HG02678 (cell line): ENCODE results near the gene PNP.

Source experiments
- ATAC-seq: cut with Tn5 transposase; IDR thresholded peaks from one replicate; pipeline ENCODE4 v1.9.1; 2021; ENCODE audit warnings: mild to moderate bottlenecking, moderate library complexity; ENCODE audit not compliant: unreplicated experiment

The PNP gene

GRCh38 chr14:20454516-20455354 is 14.5 kb upstream of the PNP start, which contains the start of the genes APEX1 and OSGEP:
Gene APEX1 (plus strand): TSS chr14:20455226. CDS start chr14:20455646, 420 bp downstream.
Gene OSGEP (minus strand): TSS chr14:20454812. CDS start chr14:20454683, 129 bp downstream.
- peak; percentile 89 for ATAC-seq

DNA sequence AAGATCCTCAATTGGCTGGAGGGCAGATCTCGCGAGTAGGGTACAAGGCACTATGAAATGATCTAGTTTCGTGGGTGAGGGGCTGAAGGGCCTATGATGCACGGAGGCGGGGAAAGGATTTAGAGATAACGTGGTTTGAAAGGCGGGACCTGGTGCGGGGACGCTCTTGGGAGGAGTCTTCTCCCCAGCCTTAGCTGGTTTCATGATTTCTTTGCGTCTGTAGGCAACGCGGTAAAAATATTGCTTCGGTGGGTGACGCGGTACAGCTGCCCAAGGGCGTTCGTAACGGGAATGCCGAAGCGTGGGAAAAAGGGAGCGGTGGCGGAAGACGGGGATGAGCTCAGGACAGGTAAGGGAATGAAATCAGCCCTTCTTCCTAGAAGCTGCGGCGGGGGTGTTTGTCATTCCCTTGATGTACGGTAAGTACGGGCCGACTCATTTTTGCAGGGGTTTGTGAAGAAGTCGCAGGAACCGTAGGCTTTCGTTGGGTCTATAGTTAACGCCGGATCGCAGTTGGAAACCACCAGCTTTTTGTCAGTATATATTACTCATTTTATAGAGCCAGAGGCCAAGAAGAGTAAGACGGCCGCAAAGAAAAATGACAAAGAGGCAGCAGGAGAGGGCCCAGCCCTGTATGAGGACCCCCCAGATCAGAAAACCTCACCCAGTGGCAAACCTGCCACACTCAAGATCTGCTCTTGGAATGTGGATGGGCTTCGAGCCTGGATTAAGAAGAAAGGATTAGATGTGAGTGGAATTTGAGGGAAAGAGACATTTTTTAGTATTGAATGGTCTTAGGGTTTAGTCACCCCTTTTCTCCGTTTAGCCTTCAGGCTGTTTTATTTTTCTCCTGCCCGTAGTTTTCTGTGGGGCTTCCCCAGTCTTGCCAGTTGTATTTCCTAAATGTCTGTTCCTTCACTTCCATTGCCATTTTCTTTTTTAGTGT is 13.6 kb upstream of the PNP start:
- ATAC-seq: peak; percentile 52

- no peak for ATAC-seq
Observed at GRCh38 chr14:20456971-20457370, 12.2 kb upstream of the PNP start.

GRCh38 chr14:20458031-20458789 is 11.0 kb upstream of the PNP start:
- no peak for ATAC-seq

GRCh38 chr14:20460458-20461224 is 8.6 kb upstream of the PNP start:
- peak; percentile 11 for ATAC-seq

DNA sequence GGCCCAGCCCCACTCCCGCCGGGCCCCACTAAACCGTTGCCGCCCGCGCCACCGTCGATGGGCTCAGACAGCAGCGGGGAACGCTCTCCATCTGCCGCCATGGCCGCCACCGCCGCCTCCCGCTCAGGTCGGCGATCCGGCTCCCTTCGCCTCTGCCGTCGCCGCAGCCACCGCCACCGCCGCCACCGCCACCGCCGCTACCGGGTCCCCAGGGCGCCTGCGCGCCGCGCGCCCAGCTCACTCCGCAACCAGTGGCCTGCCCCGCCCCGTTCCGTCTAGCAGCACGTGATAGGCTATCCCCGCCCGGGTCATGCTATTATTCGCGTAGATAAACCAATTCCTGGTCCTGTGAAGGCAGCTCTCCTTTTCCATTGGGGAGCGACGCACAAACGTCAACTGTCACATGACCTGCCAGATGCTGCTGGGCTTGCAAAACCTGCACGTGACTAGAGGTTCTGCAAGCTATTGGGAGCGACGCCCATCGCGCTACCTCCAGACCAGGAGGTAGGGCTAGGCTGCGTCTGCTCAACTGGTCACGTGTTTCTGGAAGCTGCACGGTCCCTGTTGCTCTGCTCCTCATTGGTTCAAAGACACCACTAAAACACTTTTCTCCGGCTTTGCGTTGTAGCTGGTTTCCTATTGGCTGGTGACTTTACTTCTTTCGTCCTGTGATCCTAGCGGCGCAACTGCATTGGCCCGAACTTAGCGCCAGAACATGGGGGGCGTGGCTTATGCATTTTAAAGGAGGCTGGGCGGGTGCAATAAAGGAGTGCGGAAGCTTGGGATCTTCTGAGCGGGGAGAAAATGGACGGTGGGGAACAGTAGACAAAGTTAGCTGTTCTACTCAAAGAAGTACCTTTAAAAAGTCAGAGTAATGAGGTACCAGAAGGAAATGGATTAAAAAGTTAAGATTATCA is 7.7 kb upstream of the PNP start, which contains the start of gene PIP4P1:
PIP4P1 (minus strand) TSS at position 210 of the 917 bp plus-strand sequence; CDS start at position 101, 109 bp downstream.
- ATAC-seq: peak; percentile 92

DNA sequence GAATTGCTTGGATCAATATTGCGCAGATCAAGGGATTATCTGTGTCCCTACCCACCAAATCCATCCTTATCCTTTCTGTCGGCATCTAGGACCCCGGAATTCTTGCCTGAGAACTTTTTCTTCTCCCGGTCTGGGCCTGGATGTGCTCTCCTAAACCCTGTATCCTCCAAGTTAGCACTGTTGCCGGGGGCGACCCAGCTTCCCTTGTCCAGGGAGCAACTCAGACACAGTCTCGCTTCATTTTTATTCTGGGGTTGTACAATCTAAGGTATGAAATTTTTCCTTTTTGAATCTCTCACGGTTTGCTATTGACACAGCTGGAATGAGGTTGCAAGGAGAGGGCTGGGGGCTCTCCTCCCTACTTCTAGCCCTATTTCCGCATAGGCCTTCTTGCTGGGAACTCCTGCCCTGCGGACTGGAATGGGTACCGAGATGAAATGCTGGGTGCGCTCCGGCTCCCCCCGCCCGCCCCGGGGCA is 403 bp upstream of the PNP start:
- no peak for ATAC-seq

DNA sequence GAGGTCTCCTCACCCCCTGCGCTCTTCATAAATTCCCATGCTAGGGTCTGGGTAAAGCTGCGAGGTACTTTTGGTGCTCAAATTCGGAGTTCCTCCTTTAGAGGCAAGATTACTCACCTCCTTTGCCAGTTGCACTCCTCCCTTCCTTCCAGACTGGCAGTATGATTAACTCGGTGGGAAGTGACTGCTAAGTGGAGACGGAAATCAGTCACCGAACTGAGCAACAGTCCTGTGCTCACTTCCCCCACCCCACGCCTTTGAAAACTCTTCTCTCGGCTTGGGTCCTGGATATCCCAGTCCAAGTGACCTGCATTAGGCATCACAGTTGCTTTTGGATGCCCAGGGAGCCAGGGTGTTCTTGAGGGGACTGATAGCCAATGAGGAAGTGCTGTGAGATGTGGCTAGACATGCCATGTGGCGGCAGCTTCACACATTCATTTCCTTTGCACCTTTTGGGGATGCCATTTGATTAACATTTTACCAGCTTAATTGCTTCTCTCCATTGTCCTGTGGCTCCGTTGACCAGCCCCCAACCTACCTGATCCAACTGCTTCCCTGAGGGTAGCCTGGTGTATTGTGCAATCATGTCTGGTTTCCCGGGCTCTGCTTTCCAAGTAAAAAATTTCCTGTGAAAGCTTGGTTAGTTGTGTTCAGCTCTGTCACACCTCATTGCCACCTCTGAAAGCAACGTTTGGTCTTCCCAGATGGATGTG is 840 bp downstream of the PNP start:
- peak; percentile 35 for ATAC-seq

- no peak for ATAC-seq
Observed at GRCh38 chr14:20470603-20470901, 1.3 kb downstream of the PNP start.

DNA sequence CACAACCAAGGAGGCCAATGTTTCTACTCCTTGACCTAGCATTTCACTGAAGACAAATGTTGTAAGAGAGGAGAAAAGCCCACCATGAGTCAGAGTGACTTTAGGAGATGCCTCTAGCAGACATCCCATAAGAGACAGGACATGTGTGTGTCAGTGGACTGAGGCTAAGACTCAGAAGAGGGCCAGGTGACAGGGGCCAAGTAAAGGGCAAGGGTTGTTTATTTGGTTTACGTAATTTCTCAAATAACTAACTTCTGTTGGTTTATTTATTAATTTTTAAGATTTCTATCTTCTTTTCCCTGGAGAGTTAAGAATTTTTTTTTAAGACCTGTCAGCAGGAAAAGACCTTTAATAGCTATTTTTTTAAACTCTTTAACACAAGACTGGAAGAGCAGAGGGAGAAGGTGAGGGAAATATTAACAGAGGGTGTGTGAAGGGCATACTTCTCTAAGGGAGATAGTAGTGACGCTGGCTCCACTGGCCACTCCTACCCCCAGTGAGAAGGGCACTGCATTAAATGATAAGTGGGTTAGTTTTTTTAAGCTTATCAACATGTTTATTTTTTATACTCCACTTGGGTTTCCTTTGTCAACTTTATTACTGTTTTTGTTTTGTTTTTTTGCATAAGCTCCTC is 3.4 kb downstream of the PNP start:
- no peak for ATAC-seq

- no peak for ATAC-seq
Observed at GRCh38 chr14:20476776-20477175, 7.6 kb downstream of the PNP start.

DNA sequence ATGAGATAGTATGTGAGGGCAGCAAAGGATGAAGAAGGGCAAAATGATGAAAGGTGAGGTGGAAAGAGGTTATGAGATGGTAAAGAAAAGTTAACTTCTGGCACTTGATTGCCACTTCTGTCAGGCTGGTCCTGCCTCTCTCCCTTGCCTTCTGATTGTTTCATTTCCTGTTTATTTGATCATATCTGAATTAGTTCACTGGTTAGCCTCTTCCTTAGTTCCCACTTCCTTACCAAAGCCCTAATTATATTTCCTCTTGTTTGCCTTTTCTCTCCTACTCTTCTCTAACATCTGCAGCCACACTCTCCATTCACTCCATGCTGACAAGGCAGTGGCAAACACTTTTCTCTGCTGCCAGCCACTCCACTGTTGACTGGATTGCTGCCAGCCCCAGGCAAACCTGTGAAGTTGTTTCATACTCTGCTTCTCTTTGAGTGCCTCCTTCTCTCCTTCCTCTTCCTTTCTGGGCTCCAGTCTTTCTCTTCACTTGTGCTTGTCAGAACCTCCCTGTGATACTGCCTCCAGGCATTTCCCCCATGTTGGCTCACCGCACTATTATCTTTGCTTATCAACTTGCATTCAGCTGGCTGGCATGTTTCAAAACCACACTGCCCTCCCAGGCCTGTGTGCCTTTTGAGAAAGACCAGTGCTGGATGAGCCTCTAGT is 8.1 kb downstream of the PNP start:
- ATAC-seq: no peak

- ATAC-seq: no peak
Observed at GRCh38 chr14:20478894-20479293, 9.7 kb downstream of the PNP start.

DNA sequence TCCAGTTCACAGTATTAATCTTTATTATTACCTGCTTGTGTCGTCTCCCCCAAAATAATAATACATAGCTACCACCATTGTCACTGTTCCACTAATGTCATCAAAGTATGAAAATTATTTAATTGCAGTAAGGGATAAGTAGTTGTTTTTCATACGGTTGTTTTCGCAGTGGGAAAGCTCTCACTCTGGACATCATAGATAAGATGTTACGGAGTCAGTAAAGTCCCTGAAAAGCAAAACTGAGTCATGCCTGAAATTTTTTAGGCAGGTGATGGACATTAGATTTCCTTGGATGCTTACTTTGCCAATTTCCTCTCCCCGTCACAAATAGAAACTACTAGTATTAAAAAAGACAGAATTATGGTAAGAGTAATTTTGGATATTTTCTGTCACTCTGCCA is 13.2 kb downstream of the PNP start:
- ATAC-seq: no peak

DNA sequence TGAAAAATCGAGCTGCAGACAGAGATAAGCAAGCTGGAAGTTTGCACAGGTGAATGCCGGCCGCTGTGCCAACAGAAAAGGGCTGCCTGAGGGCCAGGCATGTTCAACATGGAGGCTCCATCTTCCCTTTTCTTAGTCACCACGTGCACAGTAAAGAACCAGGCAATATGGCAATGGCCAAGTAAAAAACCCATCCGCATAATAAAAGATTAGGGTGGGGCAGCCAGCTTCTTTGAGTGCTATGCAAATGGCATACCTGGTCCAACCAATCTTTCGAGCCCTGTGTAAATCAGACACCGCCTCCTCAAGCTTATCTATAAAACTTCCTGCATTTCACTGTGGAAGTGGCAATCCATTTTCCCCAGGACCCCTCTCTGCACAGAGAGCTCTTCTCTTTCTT is 16.7 kb downstream of the PNP start:
- no peak for ATAC-seq

- ATAC-seq: no peak
Observed at GRCh38 chr14:20486684-20487395, 17.6 kb downstream of the PNP start.

- ATAC-seq: no peak
Observed at GRCh38 chr14:20487396-20487725, 18.2 kb downstream of the PNP start.
